AG09309 (cell line): Measurements from ENCODE around the gene LRRC4B.

ENCODE experiments used
- DNase-seq: peaks from one replicate; pipeline ENCODE4 v3.0.0-alpha.2; 2010; ENCODE audit warnings: low read depth
- H3K4me3 ChIP-seq: 2 replicates; pipeline ENCODE4 v1.5.1; 2011; ENCODE audit warnings: mild to moderate bottlenecking, low read depth, low read length, moderate library complexity; ENCODE audit not compliant: control insufficient read depth
- CTCF ChIP-seq: IDR thresholded peaks from 2 replicates; pipeline ENCODE4 v1.5.1; 2011; ENCODE audit warnings: mild to moderate bottlenecking, low read depth, low read length, inconsistent platforms; ENCODE audit not compliant: insufficient read depth, control insufficient read depth; ENCODE audit errors: missing control alignments

The LRRC4B gene

GRCh38 chr19:50568728-50569698 lies 778 bp upstream of the LRRC4B start:
- DNase-seq, result no peak
- no peak overlapping the region for H3K4me3 ChIP-seq
- TF ChIP-seq CTCF, result no peak

- no peak overlapping the region for H3K4me3 ChIP-seq
- TF ChIP-seq CTCF, result no peak
- DNase-seq, result no peak
Observed at GRCh38 chr19:50567052-50567841, 988 bp downstream of the LRRC4B start.

GRCh38 chr19:50565984-50566903 lies 2.0 kb downstream of the LRRC4B start:
- TF ChIP-seq CTCF, result no peak
- no peak for DNase-seq
- no peak overlapping the region for H3K4me3 ChIP-seq

- no peak overlapping the region for H3K4me3 ChIP-seq
- no peak for TF ChIP-seq CTCF
- no peak for DNase-seq
Observed at GRCh38 chr19:50564229-50565105, 3.8 kb downstream of the LRRC4B start.

- no peak for DNase-seq
- no peak overlapping the region for H3K4me3 ChIP-seq
- no peak for TF ChIP-seq CTCF
Observed at GRCh38 chr19:50563597-50563996, 4.6 kb downstream of the LRRC4B start.
